Measurements from ENCODE around the gene GSTM5. TPM values are rescaled to one million over a fixed set of nuclear protein-coding genes. Genes with fewer than 3 reads are reported as not detected.
"Not testable (repeated sequence)": the region's sequence is repeated elsewhere in the genome, so short reads cannot be mapped to it uniquely, and the experiment has no call there.

Gene GSTM5
- total RNA-seq, 1 donor from 2014 or later: not detected

- peak; percentile 23 for TF ChIP-seq CTCF (IDR thresholded peaks at IDR 0.05)
- Mint-ChIP-seq H3K4me3 (ENCODE audit: unreplicated experiment) (peak within 1 kb of the TSS; percentile 61), H3K9me3 (ENCODE audit: unreplicated experiment) (no peaks in the 10 kb centered on the region), H3K4me1 (ENCODE audit: unreplicated experiment) (no peaks in the 10 kb centered on the region), H3K36me3 (ENCODE audit: unreplicated experiment) (no peaks in the 10 kb centered on the region), H3K27ac (ENCODE audit: unreplicated experiment) (peak within 1 kb of the TSS; percentile 78), H3K27me3 (ENCODE audit: unreplicated experiment) (no peaks in the 10 kb centered on the region)
- no peak for DNase-seq (ENCODE audit: extremely low spot score, unreplicated experiment)
Measured at GRCh38 chr1:109687641-109688499, 24.2 kb upstream of the GSTM5 start, which contains the start of gene GSTM1. Gene GSTM1 (plus strand): TSS chr1:109687817. CDS start chr1:109687874, 57 bp downstream.

- Mint-ChIP-seq H3K36me3 (ENCODE audit: unreplicated experiment) (no peaks in the 10 kb centered on the region), H3K27ac (ENCODE audit: unreplicated experiment) (no peak overlapping the region), H3K4me1 (ENCODE audit: unreplicated experiment) (no peaks in the 10 kb centered on the region)
Measured at GRCh38 chr1:109689844-109690405, 22.1 kb upstream of the GSTM5 start.

GRCh38 chr1:109691759-109692158, 20.3 kb upstream of the GSTM5 start:
- DNase-seq (ENCODE audit: extremely low spot score, unreplicated experiment): no peak
- no peaks in the 10 kb centered on the region for H3K9me3 Mint-ChIP-seq (ENCODE audit: unreplicated experiment)
- no peaks in the 10 kb centered on the region for H3K36me3 Mint-ChIP-seq (ENCODE audit: unreplicated experiment)
- H3K4me1 Mint-ChIP-seq (ENCODE audit: unreplicated experiment): no peaks in the 10 kb centered on the region
- H3K27me3 Mint-ChIP-seq (ENCODE audit: unreplicated experiment): no peaks in the 10 kb centered on the region
- H3K4me3 Mint-ChIP-seq (ENCODE audit: unreplicated experiment): no peak overlapping the region
- no peak for TF ChIP-seq CTCF (IDR thresholded peaks at IDR 0.05)
- H3K27ac Mint-ChIP-seq (ENCODE audit: unreplicated experiment): no peak overlapping the region

More at GRCh38 chr1:109689844-109690405, 22.1 kb upstream of the GSTM5 start:
- no peak for TF ChIP-seq CTCF (IDR thresholded peaks at IDR 0.05)
- H3K4me3 Mint-ChIP-seq (ENCODE audit: unreplicated experiment): no peak overlapping the region
- H3K9me3 Mint-ChIP-seq (ENCODE audit: unreplicated experiment): no peaks in the 10 kb centered on the region
- H3K27me3 Mint-ChIP-seq (ENCODE audit: unreplicated experiment): no peaks in the 10 kb centered on the region
- DNase-seq (ENCODE audit: extremely low spot score, unreplicated experiment): no peak

DNA sequence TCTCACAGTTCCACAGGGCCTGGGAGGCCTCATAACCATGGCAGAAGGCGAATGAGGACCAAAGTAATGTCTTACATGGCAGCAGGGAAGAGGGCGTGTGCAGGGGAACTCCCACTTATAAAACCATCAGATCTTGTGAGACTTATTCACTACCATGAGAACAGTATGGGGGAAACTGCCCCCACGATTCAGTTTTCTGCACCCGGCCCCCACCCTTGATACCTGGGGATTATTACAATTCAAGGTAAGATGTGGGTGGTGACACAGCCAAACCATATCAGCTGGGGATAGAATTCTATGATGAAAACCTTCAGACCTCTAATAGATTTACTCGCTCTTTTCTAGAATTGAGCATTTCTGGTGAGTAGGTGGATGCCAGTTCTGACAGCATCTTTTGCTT, 17.7 kb upstream of the GSTM5 start:
- not testable (repeated sequence) for H3K4me3 Mint-ChIP-seq (ENCODE audit: unreplicated experiment); H3K27ac Mint-ChIP-seq (ENCODE audit: unreplicated experiment); H3K27me3 Mint-ChIP-seq (ENCODE audit: unreplicated experiment); H3K4me1 Mint-ChIP-seq (ENCODE audit: unreplicated experiment); DNase-seq (ENCODE audit: extremely low spot score, unreplicated experiment); H3K36me3 Mint-ChIP-seq (ENCODE audit: unreplicated experiment); H3K9me3 Mint-ChIP-seq (ENCODE audit: unreplicated experiment)

DNA sequence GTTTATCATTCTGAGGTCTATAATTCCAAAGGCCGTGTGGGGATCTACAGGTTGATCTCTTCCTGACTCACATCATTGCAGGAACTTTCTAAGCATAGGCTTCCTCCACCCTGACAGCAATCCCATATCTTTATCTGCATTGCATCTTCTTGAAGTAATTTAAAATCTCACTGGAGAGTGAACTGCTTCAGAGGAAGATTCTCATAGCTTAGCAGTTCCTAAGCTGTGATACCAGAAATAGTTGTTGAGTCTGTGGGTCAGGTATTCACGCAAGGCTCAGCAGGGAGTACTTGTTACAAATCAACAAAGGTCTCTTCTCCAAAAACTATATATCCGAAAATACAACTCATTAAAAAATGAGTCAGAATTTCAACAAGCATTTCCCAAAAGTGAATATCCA, 16.9 kb upstream of the GSTM5 start:
- not testable (repeated sequence) for H3K9me3 Mint-ChIP-seq (ENCODE audit: unreplicated experiment); H3K4me3 Mint-ChIP-seq (ENCODE audit: unreplicated experiment)

GRCh38 chr1:109697066-109697465, 15.0 kb upstream of the GSTM5 start:
- H3K27me3 Mint-ChIP-seq (ENCODE audit: unreplicated experiment): no peaks in the 10 kb centered on the region
- no peaks in the 10 kb centered on the region for H3K9me3 Mint-ChIP-seq (ENCODE audit: unreplicated experiment)
- TF ChIP-seq CTCF (IDR thresholded peaks at IDR 0.05): no peak
- H3K36me3 Mint-ChIP-seq (ENCODE audit: unreplicated experiment): no peaks in the 10 kb centered on the region
- no peak overlapping the region for H3K4me3 Mint-ChIP-seq (ENCODE audit: unreplicated experiment)
- no peak for DNase-seq (ENCODE audit: extremely low spot score, unreplicated experiment)
- no peak overlapping the region for H3K27ac Mint-ChIP-seq (ENCODE audit: unreplicated experiment)
- no peaks in the 10 kb centered on the region for H3K4me1 Mint-ChIP-seq (ENCODE audit: unreplicated experiment)

More for the DNA sequence above, 16.9 kb upstream of the GSTM5 start:
- not testable (repeated sequence) for H3K4me1 Mint-ChIP-seq (ENCODE audit: unreplicated experiment); DNase-seq (ENCODE audit: extremely low spot score, unreplicated experiment); H3K36me3 Mint-ChIP-seq (ENCODE audit: unreplicated experiment); H3K27me3 Mint-ChIP-seq (ENCODE audit: unreplicated experiment); H3K27ac Mint-ChIP-seq (ENCODE audit: unreplicated experiment)

DNA sequence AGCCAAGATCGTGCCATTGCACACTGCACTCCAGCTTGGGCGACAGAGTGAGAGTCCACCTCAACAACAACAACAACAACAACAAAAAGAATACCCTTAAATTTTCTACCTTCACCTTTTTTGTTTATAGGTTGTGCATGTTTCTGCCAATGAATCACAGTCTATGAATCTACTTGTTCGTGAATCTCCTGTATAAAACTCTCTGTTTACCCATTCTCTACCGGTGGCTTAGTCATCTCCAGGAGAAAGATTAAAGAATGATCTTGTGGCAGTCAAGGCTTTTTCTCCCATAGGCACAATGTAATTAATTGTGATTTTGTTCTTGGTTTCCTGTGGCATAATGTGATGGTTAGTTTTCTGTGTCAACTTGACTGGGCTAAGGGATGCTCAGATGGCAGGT, 14.2 kb upstream of the GSTM5 start:
- not testable (repeated sequence) for H3K4me3 Mint-ChIP-seq (ENCODE audit: unreplicated experiment); H3K36me3 Mint-ChIP-seq (ENCODE audit: unreplicated experiment); DNase-seq (ENCODE audit: extremely low spot score, unreplicated experiment); H3K27ac Mint-ChIP-seq (ENCODE audit: unreplicated experiment); H3K4me1 Mint-ChIP-seq (ENCODE audit: unreplicated experiment); H3K9me3 Mint-ChIP-seq (ENCODE audit: unreplicated experiment); H3K27me3 Mint-ChIP-seq (ENCODE audit: unreplicated experiment)

DNA sequence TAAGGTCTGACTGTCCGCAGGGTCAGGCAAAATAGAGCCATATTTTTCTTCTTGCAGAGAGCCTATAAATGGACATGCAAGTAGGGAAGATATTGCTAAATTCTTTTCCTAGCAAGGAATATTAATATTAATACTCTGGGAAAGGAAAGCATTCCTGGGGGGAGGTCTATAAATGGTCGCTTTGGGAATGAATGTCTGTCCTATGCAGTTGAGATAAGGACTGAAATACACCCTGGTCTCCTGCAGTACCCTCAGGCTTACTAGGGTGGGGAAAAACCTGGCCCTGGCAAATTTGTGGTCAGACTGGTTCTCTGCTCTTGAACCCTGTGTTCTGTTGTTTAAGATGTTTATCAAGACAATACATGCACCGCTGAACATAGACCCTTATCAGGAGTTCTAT, 9.1 kb upstream of the GSTM5 start:
- H3K4me1 Mint-ChIP-seq (ENCODE audit: unreplicated experiment); H3K4me3 Mint-ChIP-seq (ENCODE audit: unreplicated experiment); H3K36me3 Mint-ChIP-seq (ENCODE audit: unreplicated experiment); DNase-seq (ENCODE audit: extremely low spot score, unreplicated experiment); H3K27ac Mint-ChIP-seq (ENCODE audit: unreplicated experiment); H3K27me3 Mint-ChIP-seq (ENCODE audit: unreplicated experiment): not testable (repeated sequence)
- peaks cover 16% of the 10 kb centered on the region for H3K9me3 Mint-ChIP-seq (ENCODE audit: unreplicated experiment)

All from osteocyte (in vitro differentiated cells).